ENCODE results near the gene PTRHD1. TPM values are rescaled to one million over a fixed set of nuclear protein-coding genes. Genes with fewer than 3 reads are reported as not detected.

The PTRHD1 gene
- total RNA-seq, 1 experiment from 2014 or later = 51.0 TPM

DNA sequence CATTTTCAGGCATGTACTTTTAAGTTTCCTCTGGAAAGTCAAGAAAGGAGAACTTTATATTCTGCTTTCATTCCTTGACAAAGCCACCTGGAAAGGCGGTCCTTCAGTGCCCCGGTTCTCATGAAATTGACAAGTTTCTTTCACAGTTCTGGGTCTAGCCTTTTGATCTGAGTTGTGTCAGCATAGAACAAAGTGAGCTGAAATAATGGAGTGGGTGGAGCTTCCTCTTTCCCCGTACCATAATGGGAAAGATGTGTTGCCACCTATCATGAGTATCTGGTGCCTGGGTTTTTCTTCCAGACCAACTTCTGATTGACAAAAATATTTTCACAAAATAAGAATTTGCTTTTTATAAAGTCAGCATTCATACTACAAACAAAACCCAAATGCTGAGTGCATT lies 49.3 kb downstream of the PTRHD1 start:
- Histone ChIP-seq H3K36me3 (no peaks in the 10 kb centered on the region; the same call in 1 of the 2 replicates), H3K4me1 (replicated peaks) (no peaks in the 10 kb centered on the region), H3K4me3 (no peak overlapping the region), H3K27me3 (replicated peaks) (no peaks in the 10 kb centered on the region), H3K27ac (no peak overlapping the region), H3K9me3 (replicated peaks) (no peaks in the 10 kb centered on the region)
- no peak for DNase-seq (ENCODE audit: low read depth in 1 of 2, low spot score in 2 of 2)

DNA sequence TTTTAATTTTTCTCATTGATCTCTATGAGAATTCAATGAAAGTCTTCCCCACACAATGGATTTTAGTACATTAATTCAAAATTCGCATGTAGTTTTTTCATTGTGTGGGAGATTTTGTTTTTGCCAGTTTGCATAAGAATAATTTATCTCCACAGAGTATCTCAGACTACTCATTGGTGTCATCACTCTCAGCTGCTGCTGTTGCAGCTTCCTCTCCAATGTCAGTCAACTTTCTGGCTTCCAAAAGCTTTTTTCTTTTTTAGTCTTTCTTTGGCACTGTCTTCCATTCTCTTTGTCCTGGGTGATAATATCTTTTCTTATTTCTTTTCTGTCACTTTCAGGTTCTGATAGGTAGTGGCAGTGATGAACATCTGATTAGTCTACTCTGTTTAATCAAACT lies 50.5 kb downstream of the PTRHD1 start:
- H3K27me3 ChIP-seq (replicated peaks) = no peaks in the 10 kb centered on the region
- DNase-seq (ENCODE audit: low read depth in 1 of 2, low spot score in 2 of 2) = no peak

DNA sequence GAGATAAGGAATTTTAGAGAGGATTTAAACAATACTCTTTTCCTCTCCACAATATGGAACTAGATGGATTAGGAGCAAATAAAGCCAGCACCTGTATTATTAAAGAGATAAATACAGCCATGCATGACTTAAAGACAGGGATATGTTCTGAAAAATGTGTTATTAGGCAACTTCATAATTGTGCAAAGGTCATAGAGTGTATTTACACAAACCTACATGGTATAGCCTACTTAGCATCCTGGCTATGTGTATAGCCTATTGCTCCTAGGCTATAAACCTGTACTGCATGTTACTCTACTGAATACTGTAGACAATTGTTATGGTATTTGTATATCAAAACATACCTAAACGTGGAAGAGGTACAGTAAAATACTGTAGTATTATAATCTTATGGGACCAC lies 53.0 kb downstream of the PTRHD1 start:
- Histone ChIP-seq H3K27ac (no peak overlapping the region), H3K9me3 (replicated peaks) (no peaks in the 10 kb centered on the region), H3K36me3 (no peaks in the 10 kb centered on the region; the same call in 1 of the 2 replicates), H3K4me3 (no peak overlapping the region), H3K4me1 (replicated peaks) (no peaks in the 10 kb centered on the region), H3K27me3 (replicated peaks) (no peaks in the 10 kb centered on the region)
- DNase-seq (ENCODE audit: low read depth in 1 of 2, low spot score in 2 of 2) = no peak

More for the DNA sequence above, 50.5 kb downstream of the PTRHD1 start:
- no peak overlapping the region for H3K27ac ChIP-seq
- no peaks in the 10 kb centered on the region; the same call in 1 of the 2 replicates for H3K36me3 ChIP-seq
- no peak overlapping the region for H3K4me3 ChIP-seq
- H3K9me3 ChIP-seq (replicated peaks) = no peaks in the 10 kb centered on the region
- no peaks in the 10 kb centered on the region for H3K4me1 ChIP-seq (replicated peaks)

Other genes starting within 250 kb of the PTRHD1 start
- 37.4 and 44.3 TPM in 2 replicates for gene CENPO, start within 50 bp of the PTRHD1 start, total RNA-seq (2014; rRNA removed; shearing (Covaris generic))
- gene ADCY3, start 126.8 kb upstream of the PTRHD1 start, total RNA-seq (2014; rRNA removed; shearing (Covaris generic)) = 22.7 and 23.5 TPM in 2 replicates
- gene DNAJC27, start 178.6 kb upstream of the PTRHD1 start, total RNA-seq (2014; rRNA removed; shearing (Covaris generic)) = 2.8 and 4.4 TPM in 2 replicates
- 0.39 and 0.63 TPM in 2 replicates for gene EFR3B, start 248.7 kb upstream of the PTRHD1 start, total RNA-seq (2014; rRNA removed; shearing (Covaris generic))

All from SJSA1 (cell line).